ENCODE data around the gene FRMD4A.

The FRMD4A gene

GRCh38 chr10:14182781-14183180, 147.9 kb downstream of the FRMD4A start:
- DNase-seq: no peak

DNA sequence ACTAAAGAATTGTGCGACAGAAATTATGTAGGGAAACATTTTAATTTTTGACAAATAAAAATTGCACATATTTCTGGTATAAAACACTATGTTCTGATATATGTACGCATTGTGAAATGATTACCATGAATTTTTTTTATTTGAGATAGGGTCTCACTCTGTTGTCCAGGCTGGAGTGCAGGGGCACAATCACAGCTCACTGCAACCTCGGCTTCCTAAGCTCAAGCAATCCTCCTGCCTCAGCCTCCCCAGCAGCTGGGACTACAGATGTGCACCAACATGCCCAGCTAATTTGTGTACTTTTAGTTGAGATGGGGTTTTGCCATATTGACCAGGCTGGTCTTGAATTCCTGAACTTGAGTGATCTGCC, 149.2 kb downstream of the FRMD4A start:
- DNase-seq: no peak

GRCh38 chr10:14180911-14181566, 149.7 kb downstream of the FRMD4A start:
- no peak for DNase-seq

- no peak for DNase-seq
Measured at GRCh38 chr10:14179251-14179650, 151.5 kb downstream of the FRMD4A start.

DNA sequence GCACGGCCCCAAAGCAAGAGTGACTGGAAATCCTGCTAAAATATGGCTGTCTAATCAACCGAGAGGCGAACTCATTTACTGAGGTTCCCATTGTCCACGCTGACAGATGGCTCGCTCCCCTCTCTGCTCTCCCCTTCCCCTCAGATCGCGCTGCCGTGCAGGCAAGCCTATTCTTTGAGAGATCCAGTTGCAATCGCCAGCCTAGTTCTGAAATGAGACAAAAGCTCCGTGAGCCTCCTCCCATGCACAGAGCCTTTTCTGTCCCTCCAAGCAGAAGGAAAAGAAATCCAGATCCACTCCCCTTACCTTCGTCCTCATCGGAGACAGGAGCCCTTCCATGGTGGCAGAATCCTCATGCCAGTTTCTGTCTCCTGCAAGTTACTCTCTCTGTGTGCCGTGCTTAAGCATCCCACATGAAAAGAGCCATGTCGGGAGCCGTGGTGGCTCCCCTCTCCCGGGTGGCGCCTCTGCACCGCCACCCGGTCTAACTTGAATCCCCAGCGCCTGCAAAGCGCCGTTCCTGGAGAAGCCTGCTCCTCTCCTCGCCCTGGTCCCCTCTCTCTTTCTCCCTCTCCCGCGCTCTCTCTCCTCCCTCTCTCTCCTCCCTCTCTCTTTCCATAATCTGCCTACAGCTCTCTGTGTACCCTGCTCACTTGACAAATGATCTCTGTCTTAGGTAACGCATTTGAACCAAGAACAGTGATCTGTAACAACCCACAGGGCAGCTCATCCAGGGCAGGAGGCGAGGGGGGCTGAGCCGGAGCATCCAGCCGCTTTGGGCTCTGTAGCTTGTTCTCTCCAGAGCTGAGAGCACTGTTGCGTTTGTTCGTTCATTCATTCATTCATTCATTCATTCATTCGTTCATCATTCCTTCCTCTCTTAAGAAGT, 156.8 kb downstream of the FRMD4A start:
- DNase-seq: no peak

DNA sequence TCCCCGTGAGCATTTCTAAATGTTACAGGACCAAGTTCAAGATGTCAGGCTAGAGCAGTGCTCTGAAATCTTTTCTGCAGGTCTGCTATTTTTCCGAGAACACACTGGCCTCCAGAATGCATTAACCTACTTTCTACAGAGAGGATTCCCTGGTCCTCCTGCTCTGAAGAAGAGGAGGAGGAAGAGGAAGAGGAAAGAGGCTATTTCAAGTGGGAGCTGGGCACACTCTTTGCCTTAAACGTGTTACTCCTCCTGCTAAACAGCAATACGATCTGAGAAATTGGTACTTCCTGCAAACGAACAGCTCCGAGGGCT, 157.4 kb downstream of the FRMD4A start:
- DNase-seq: no peak

GRCh38 chr10:14172336-14172950, 158.3 kb downstream of the FRMD4A start:
- DNase-seq: no peak

DNA sequence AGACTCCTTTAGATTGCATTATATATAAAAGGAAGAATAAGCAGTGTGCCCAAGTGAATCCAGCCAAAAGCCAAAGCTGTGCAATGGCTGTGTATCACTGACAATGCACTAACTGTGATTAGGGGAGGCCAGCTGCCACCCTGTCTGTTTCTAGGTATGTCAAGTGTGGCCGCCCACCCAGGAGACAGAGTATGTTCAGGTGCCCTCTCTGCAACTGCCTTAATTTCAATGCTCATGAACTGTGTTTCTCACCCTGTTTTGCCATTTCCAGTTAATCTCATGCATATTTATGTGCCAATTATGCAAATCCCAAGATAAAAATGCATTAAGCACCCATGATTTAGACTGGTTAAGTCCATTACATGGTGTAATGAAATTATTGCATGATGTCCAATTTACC, 159.4 kb downstream of the FRMD4A start:
- DNase-seq: no peak

- no peak for DNase-seq
Measured at GRCh38 chr10:14163377-14164086, 167.2 kb downstream of the FRMD4A start.

DNA sequence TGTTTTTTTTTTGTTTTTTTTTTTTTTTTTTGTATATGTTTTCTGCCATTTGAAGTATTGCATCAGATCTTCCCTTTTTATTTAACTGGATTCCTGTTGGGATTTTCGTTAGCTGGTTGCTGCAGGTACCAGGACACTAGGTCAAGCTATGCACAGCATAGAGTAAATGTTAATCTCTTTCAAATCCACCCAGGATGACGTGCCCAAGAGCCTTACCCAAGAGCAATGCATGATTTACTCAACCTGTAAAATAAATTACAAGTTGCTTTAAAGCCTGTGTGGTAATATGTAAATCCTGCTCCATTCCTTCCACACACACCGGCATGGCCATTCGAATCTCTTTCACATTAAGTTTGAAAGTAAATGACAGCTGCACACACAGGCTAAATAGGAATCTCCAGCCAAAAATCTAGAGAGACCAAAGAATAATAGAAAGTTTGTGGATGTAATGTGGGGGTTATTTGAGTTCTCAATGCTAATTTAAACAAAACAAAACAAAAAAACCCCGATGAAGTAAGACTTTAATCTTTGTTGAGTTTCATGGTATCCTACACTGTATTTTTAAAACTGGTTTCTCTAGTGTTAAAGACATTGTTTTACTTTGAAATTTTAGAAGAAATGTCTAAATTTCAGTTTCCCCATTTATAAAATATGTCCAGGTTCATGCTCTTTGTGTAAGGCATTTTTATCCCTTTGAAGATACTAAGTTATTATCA, 167.9 kb downstream of the FRMD4A start:
- DNase-seq: no peak

GRCh38 chr10:14162061-14162460, 168.7 kb downstream of the FRMD4A start:
- DNase-seq: no peak

DNA sequence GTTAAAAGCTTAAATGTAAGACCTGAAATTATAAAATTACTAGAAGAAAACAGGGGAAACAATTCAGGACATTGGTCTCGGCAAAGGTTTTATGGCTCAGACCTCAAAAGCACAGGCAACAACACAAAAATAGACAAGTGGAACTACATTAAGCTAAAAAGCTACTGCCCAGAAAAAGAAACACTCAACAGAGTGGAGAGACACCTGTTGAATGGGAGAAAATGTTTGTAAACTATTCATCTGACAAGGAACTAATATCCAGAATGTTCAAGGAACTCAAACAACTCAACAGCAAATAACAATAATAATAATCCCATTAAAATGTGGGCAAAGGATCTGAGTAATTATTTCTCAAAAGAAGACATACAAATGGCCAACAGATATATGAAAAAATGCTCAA, 170.4 kb downstream of the FRMD4A start:
- no peak for DNase-seq

- DNase-seq: no peak
Measured at GRCh38 chr10:14158575-14158974, 172.1 kb downstream of the FRMD4A start.

DNA sequence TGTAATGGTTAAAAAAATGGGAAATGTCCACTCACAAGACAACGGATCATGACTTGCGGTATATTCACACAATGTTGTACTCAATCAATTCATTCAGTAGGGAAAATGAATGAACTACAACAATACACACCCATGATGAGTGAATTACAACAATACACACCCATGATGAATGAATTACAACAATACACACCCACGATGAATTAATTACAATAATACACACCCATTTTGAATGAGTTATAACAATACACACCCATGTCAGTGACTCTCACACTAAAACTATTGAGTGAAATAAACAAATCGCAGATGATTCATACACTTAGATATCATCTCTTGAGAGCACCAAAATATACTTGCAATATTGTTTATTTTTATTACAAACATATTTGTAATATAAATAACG, 174.6 kb downstream of the FRMD4A start:
- DNase-seq: no peak

DNA sequence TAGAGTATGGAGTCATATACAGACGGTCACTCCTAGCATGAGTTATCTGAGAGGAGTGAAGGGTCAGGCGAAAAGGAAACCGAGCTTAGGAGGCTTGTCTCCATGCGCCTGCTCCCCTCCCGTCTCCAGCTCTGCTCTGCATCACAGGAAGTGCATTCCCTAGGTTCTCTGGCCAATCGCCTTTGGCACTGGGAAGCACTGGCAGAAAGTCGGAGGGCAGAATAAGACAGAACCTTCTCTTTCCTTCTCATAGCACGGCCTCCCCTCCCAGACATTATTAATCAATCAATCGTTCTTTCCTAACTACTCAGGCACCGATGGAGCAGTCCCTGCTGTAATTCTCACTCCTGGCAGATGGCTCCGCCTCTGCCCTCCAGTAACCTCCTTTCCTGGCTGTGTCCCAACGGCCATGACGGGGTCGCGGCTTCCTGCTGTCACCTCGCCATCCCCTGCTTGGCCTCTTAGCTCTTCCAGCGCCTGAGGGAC, 177.1 kb downstream of the FRMD4A start:
- DNase-seq: no peak

- no peak for DNase-seq
Measured at GRCh38 chr10:14151571-14151970, 179.2 kb downstream of the FRMD4A start.

GRCh38 chr10:14150526-14150925, 180.2 kb downstream of the FRMD4A start:
- DNase-seq: no peak

DNA sequence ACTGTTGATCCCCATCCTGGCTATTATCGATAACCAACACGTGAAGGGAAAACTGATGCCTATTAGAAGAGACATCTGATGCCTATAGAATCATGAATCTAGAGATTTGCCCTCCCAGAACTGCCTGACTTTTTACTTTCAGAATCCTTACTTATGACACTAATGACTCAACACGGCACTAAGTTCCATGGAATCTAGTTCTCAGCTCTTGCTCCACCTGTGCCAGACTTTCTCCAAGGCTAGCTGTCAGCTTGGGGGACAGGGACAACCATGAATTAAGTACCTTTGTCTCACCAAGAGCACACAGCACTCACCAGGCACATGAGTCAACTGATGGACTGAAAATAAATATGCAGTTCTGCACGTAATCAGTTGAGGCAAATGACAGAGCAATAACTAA, 184.2 kb downstream of the FRMD4A start:
- no peak for DNase-seq

DNA sequence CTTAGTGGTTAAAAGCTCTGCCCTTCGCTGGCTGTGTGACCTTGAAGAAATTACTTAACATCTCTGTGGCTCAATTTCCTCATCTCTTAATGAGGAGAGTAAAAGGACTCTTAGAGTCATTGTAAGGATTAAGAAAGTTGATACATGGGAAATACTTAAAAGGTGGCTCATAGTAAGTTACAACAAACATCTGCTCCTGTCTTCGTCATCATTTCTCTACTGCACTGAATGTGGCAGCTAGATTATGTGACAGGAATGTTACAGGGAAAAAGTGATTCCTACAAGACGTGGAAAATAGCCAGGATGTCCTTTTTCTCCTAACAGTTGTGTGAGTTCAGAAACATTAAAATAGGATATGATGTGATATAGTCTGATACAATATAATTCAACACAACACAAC, 184.7 kb downstream of the FRMD4A start:
- DNase-seq: no peak

- DNase-seq: no peak
Measured at GRCh38 chr10:14144451-14144850, 186.3 kb downstream of the FRMD4A start.

DNA sequence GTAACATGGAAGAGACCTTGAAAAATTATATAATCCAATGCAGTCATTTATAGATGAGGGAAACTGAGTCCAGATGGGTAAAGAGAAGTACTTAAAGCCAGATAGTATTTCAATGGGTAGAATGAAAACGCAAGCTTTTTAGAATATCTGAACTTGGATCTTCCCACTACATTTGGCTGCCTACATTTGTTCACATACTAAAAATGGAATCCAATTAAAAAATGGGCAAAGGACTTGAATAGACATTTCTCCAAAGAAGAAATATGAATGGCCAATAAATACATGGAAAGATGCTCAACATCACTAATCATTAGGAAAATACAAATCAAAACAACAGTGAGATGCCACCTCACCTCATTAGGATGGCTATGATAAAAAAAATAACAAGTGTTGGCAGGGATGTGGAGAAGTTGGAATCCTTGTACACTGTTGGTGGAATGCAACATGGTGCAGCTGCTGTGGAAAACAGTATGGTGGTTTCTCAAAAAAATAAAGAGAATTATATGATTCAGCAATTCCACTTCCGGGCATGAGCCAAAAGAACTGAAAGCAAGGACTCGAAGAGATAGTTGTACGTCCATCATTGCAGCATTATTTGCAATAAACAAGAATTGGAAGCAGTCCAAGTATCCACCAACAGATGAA, 188.0 kb downstream of the FRMD4A start:
- DNase-seq: no peak

- DNase-seq: no peak
Measured at GRCh38 chr10:14141283-14141682, 189.4 kb downstream of the FRMD4A start.
